ENCODE measurements around the gene NEK11.

GRCh38 chr3:131008326-131008725 is 18.4 kb upstream of the NEK11 start:
- TF ChIP-seq CTCF (optimal IDR thresholded peaks at IDR 0.05 in 1 of 3, IDR thresholded peaks at IDR 0.05 in 1 of 3, conservative IDR thresholded peaks at IDR 0.05 in 1 of 3; ENCODE audit: extremely low read depth in 1 of 3, insufficient read depth in 2 of 3, low read length in 3 of 3) (no peak), EZH2 (IDR thresholded peaks at IDR 0.05; ENCODE audit: low read length) (no peak)

Measured in keratinocyte (primary cell).